K562 (cell line): ENCODE results near the gene ATP8A1. TPM values are rescaled to one million over a fixed set of nuclear protein-coding genes. Genes with fewer than 3 reads are reported as not detected.

Source experiments
- ATF2 ChIP-seq: sonication (generic); formaldehyde crosslinking; IDR thresholded peaks from 2 replicates; pipeline ENCODE4 v1.8.1; 2022; ENCODE audit warnings: missing genetic modification reagents
- CHD4 ChIP-seq: fragments of 200-600 bp; sonication (generic); IDR thresholded peaks from 3 replicates; pipeline ENCODE4 v1.6.1; 2012; ENCODE audit warnings: low read depth, mild to moderate bottlenecking, mixed read lengths, low read length, inconsistent platforms; ENCODE audit not compliant: insufficient read depth, insufficient replicate concordance, poor library complexity, severe bottlenecking
- E4F1 ChIP-seq: fragments of 250-450 bp; sonication (Bioruptor Pico); IDR thresholded peaks from 2 replicates; pipeline ENCODE4 v1.5.0; 2021; ENCODE audit warnings: mild to moderate bottlenecking, borderline replicate concordance
- FOXJ2 ChIP-seq: fragments of 200-800 bp; sonication (Bioruptor generic); IDR thresholded peaks from 2 replicates; pipeline ENCODE4 v1.6.1; 2016; ENCODE audit warnings: missing genetic modification characterization, missing compliant biosample characterization
- GABPB1 ChIP-seq: sonication (generic); formaldehyde crosslinking; IDR thresholded peaks from 2 replicates; pipeline ENCODE4 v1.8.0; 2022; ENCODE audit warnings: mild to moderate bottlenecking, missing genetic modification reagents
- JUND ChIP-seq, 2 experiments: IDR thresholded peaks; 2 replicates in 1 of 2; 3 replicates in 1 of 2; pipeline ENCODE4 v1.6.1; 2011; ENCODE audit warnings: borderline replicate concordance in 2 of 2, low read depth in 2 of 2, low read length in 2 of 2, improper control_type of control experiment in 1 of 2, missing biosample characterization in 1 of 2, missing genetic modification characterization in 1 of 2, missing genetic modification reagents in 1 of 2
- MCM7 ChIP-seq, 2 experiments: fragments of 450-650 bp; IDR thresholded peaks; 2 replicates each; pipeline ENCODE4 v1.6.1; 2016 to 2018
- RBM17 ChIP-seq: fragments of 200-400 bp; formaldehyde crosslinking; IDR thresholded peaks from 2 replicates; pipeline ENCODE4 v1.6.1; 2017; ENCODE audit warnings: low read depth, mild to moderate bottlenecking, low read length, borderline replicate concordance
- RBM34 ChIP-seq: fragments of 200-400 bp; formaldehyde crosslinking; IDR thresholded peaks from 2 replicates; pipeline ENCODE4 v1.6.1; 2018; ENCODE audit warnings: low read length, borderline replicate concordance; ENCODE audit not compliant: insufficient read depth
- SIN3A ChIP-seq, 2 experiments: fragments of 150-350 bp in 1 of 2; IDR thresholded peaks; 2 replicates each; pipeline ENCODE4 v1.6.1; 2011 to 2016; ENCODE audit warnings: borderline replicate concordance in 2 of 2, low read depth in 2 of 2, low read length in 2 of 2, mild to moderate bottlenecking in 2 of 2, moderate library complexity in 2 of 2; ENCODE audit not compliant: control insufficient read depth in 1 of 2
- SIN3B ChIP-seq: fragments of 450-650 bp; IDR thresholded peaks from 2 replicates; pipeline ENCODE4 v1.6.1; 2017; ENCODE audit warnings: low read depth, mild to moderate bottlenecking, moderate library complexity
- SNIP1 ChIP-seq: fragments of 450-650 bp; IDR thresholded peaks from 2 replicates; pipeline ENCODE4 v1.7.1; 2017; ENCODE audit warnings: low read depth, mild to moderate bottlenecking
- SOX6 ChIP-seq: fragments of 450-650 bp; IDR thresholded peaks from 2 replicates; pipeline ENCODE4 v1.6.1; 2014; ENCODE audit warnings: mild to moderate bottlenecking
- TAF15 ChIP-seq: fragments of 200-400 bp; formaldehyde crosslinking; IDR thresholded peaks from 2 replicates; pipeline ENCODE4 v1.6.1; 2017; ENCODE audit warnings: mild to moderate bottlenecking, low read depth, low read length, moderate library complexity
- TCF7L2 ChIP-seq: fragments of 150-350 bp; IDR thresholded peaks from 2 replicates; pipeline ENCODE4 v1.6.1; 2016; ENCODE audit warnings: low read depth, mild to moderate bottlenecking, low read length, moderate library complexity
- TFAM ChIP-seq: fragments of 250-450 bp; sonication (Bioruptor Pico); conservative IDR thresholded peaks from 2 replicates; pipeline ENCODE4 v1.5.0; 2021; ENCODE audit warnings: mild to moderate bottlenecking, moderate library complexity
- TFE3 ChIP-seq: fragments of 450-650 bp; formaldehyde crosslinking; IDR thresholded peaks from 2 replicates; pipeline ENCODE4 v1.4.0; 2020; ENCODE audit warnings: mild to moderate bottlenecking, mixed read lengths
- ZBTB1 ChIP-seq: sonication (generic); formaldehyde crosslinking; IDR thresholded peaks from 2 replicates; pipeline ENCODE4 v1.8.1; 2023; ENCODE audit warnings: missing genetic modification reagents, low read depth, mild to moderate bottlenecking, borderline replicate concordance
- ZBTB17 ChIP-seq: fragments of 450-650 bp; formaldehyde crosslinking; IDR thresholded peaks from 2 replicates; pipeline ENCODE4 v1.4.0; 2020; ENCODE audit warnings: mild to moderate bottlenecking
- ZNF133 ChIP-seq: fragments of 250-450 bp; sonication (Bioruptor Pico); IDR thresholded peaks from 2 replicates; pipeline ENCODE4 v1.4.0; 2020; ENCODE audit warnings: mild to moderate bottlenecking
- ZNF384 ChIP-seq: IDR thresholded peaks from 2 replicates; pipeline ENCODE4 v1.6.1; 2012; ENCODE audit warnings: low read depth, low read length, improper control_type of control experiment
- ZNF589 ChIP-seq: fragments of 200-800 bp; sonication (Bioruptor generic); IDR thresholded peaks from 2 replicates; pipeline ENCODE4 v1.6.1; 2016; ENCODE audit warnings: low read depth, missing genetic modification characterization, missing compliant biosample characterization
- polyA plus RNA-seq, 8 experiments: library from polyadenylated mRNA; depleted of rRNA in 4 of 8; stranded (reverse) in 5 of 8; unstranded in 3 of 8; fragments of >200 nt; fragmentation: Nextera tagmentation in 2 of 8; fragmentation: Illumina TruSeq in 1 of 8; extraction: Ambion mirVana in 2 of 8; extraction: Trizol in 1 of 8; gene quantifications; 2 replicates each; pipeline versions ENCODE4 v1.2.1 to v1.2.3, GENCODE V29; 2011 to 2014; ENCODE audit warnings: inconsistent platforms in 1 of 8, missing spikeins in 1 of 8
- total RNA-seq, 7 experiments: library from RNA; depleted of rRNA in 6 of 7; stranded (reverse); fragments of >200 nt in 6 of 7; fragmentation: Illumina TruSeq in 2 of 7; extraction: Trizol in 2 of 7; gene quantifications; 2 replicates each; pipeline versions ENCODE4 v1.2.1 to v1.2.3, GENCODE V29; 2011 to 2021; ENCODE audit warnings: low replicate concordance in 1 of 7

Gene ATP8A1
- total and polyA plus RNA-seq, 9 of the 15 experiments (the other 6 are each of a cell fraction or from before 2014, with no cell fraction given): 0.05 to 0.29 (median 0.07) TPM; not detected in 2

- TF ChIP-seq SIN3B (no peak), ZBTB17 (CRISPR knock-in tag) (no peak), JUND (IDR thresholded peaks at IDR 0.05; ENCODE audit: borderline replicate concordance, low read depth, low read length) (peak; percentile 96), JUND (tag; IDR thresholded peaks at IDR 0.05; ENCODE audit: borderline replicate concordance, low read depth, low read length) (no peak), TFAM (CRISPR knock-in tag) (no peak), TAF15 (no peak), SOX6 (no peak), ZNF384 (no peak), SNIP1 (no peak), E4F1 (CRISPR knock-in tag) (no peak), RBM34 (no peak), MCM7 (IDR thresholded peaks at IDR 0.05) (no peak), ZNF133 (CRISPR knock-in tag) (no peak), ZNF589 (CRISPR knock-in tag) (no peak), ATF2 (no peak), GABPB1 (CRISPR knock-in tag) (no peak; the same call in 1 of the 2 replicates), FOXJ2 (tag) (no peak), SIN3A (IDR thresholded peaks at IDR 0.05; ENCODE audit: borderline replicate concordance in 2 of 2, control insufficient read depth in 1 of 2, low read depth in 2 of 2, low read length in 2 of 2) (no peak), TFE3 (no peak), TCF7L2 (peak; percentile 93), ZBTB1 (CRISPR knock-in tag) (no peak), CHD4 (no peak), RBM17 (no peak)
Observed at GRCh38 chr4:42656944-42657792, at the start of gene ATP8A1 (continued).
